GM19468 (cell line): ENCODE measurements around the gene EVPLL.
"Not testable (repeated sequence)": the region's sequence is repeated elsewhere in the genome, so short reads cannot be mapped to it uniquely, and the experiment has no call there.

Experiments
- ATAC-seq: cut with Tn5 transposase; IDR thresholded peaks from one replicate; pipeline ENCODE4 v1.9.1; 2021; ENCODE audit warnings: mild to moderate bottlenecking, moderate library complexity, moderate number of reproducible peaks; ENCODE audit not compliant: unreplicated experiment; ENCODE audit errors: extremely low read depth

The EVPLL gene

DNA sequence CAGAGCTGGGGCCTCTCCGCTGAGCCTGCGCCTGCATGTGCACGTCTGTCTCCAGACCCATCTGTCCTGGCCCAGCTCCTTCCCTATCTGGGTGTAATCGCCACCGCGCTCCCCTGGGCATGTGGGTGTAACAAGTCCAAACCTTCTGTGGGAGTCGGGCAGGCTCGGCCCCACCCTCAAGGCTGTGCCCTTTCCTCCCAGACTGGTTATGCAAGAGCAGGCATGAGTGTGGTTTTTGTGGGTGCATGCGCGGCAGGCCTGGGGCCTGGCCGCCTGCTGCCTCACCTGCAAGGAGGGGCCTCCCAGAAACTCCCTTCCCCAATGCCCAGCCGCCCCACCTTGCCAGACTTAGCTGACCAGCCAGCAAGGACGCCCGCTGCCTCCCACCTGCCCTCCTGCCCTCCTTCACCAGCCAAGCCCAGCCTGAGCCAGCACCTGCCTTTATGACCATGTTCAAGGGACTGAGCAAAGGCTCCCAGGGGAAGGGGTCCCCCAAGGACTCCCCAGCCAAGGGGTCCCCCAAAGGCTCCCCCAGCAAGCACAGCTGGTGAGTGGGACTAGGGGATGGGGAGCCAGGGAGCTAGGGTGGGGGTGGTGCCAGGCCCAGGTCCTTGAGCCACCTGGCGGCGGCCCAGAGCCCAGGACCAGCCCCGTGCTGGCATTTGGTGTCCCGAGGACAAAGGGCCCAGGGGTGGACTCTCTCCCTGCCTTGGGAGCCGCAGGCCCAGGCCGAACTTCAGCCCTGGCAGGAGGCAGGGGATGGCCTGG is at the start of gene EVPLL:
Gene EVPLL (plus strand): TSS at position 342 of the 768 bp plus-strand sequence. CDS start 3,160 bp downstream, outside the sequence.
- ATAC-seq, result no peak

DNA sequence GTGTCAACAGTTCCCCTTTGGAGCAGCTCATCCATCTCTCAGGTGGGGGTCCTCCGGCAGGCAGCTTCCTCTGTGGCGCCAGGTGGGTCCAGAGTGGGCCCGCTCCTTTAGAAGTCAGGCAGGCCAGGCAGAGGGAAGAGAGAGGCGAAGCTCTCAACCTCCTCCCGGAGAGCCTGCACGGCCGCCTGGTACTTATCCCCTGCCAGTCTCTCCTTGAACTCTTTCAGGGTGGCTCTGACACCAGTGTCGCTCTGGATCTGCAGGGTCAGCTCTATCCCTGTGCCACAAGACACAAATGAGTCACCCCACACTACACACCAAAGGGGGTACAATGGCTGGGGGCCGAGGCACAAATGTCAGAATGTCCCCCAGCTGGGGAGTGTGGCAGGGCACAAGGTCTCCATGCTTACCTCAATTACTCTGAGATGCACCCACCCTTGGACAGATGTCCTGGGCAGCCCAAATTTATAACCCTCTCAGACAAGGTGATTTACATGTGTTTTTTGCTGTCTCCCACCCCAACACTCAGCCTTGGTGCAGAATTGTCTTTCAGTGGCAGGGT is 48.9 kb upstream of the EVPLL start:
- no peak for ATAC-seq

DNA sequence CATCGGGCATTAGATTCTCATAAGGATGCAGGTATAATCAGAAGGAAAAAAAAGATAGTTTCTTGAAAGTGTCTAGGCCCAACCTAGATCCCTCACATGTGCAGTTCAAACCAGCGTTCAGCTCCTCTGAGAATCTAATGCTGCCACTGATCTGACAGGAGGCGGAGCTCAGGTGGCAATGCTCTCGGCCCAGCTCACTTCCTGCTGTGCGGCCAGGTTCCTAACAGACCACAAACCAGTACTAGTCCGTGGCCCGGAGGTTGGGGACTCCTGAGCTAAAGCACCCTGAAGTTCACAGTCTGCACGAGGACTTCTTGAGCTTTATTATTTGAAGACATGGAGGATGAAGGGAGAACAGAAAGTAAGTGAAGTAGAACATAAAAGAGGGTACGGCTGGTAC is 45.7 kb upstream of the EVPLL start:
- ATAC-seq, result no peak

DNA sequence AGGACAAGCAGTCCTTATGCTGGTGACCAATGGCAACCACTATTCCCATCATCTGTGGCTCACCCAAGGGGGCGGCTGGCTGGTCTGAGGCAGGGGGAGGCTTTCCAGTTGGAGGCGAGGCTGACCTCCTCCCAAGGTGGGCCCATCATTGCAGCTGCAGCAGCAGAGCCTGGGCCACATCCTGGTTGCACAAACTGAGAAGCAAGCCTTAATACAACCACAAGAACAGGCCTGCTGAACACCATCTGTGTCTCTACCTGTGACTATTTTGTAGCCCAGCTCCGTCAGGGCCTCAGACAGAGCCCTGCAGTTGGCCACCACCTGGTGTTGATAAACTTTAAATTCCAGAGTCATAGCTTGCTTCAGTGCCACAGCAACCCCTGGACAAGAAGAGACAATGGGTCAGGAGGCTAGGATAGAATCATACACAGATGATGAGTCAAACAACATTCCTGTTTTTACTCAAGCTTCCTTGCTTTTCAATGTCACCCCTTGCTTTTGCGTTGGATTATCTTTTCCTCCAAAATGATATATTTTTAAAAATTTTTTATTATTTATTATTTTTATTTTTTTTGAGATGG is 44.6 kb upstream of the EVPLL start:
- ATAC-seq, result no peak

DNA sequence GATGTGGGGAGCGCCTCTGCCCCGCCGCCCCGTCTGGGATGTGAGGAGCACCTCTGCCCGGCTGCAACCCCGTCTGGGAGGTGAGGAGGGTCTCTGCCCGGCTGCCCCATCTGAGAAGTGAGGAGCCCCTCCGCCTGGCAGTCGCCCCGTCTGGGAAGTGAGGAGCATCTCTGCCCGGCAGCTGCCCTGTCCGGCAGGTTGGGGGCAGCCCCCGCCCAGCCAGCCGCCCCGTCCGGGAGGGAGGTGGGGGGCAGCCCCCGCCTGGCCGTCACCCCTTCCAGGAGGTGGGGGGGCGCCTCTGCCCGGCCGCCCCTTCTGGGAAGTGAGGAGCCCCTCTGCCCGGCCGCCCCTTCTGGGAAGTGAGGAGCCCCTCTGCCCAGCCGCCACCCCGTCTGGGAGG is 39.4 kb upstream of the EVPLL start:
- not testable (repeated sequence) for ATAC-seq

DNA sequence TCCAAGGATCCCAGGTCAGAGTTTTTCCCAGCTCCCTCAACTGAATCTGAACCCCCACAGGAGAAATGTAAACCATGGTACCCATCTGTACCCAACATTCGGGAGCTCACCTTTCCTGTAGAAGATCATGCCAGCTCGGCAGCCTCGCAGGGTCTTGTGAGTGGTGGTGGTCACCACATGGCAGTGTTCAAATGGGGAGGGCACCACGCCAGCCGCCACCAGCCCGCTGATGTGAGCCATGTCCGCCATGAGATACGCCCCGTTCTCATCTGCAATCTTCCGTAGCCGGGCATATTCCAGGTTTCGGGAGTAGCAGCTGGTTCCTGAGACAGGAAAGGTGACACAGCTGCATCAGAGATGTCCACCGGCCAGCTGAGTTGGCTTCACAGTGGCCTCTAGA is 37.6 kb upstream of the EVPLL start:
- no peak for ATAC-seq

DNA sequence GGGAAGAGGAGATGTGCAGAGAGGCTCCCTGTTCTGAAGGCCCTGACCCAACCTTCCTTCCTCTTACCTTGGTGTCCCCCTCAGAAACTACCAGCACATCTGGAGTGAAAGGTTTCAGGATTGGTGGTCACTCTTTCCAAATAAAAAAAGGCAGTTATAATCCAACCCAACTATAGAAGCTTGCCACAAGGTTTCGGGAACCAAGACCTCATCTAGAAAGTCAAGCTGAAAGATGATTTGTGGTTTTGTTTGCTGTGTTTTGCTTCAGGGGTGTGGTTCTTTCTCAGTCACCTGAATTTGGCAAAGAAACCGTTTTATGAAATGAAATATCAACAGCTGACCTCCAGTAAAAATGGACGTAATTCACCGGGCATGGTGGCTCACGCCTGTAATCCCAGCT is 33.6 kb upstream of the EVPLL start:
- no peak for ATAC-seq

DNA sequence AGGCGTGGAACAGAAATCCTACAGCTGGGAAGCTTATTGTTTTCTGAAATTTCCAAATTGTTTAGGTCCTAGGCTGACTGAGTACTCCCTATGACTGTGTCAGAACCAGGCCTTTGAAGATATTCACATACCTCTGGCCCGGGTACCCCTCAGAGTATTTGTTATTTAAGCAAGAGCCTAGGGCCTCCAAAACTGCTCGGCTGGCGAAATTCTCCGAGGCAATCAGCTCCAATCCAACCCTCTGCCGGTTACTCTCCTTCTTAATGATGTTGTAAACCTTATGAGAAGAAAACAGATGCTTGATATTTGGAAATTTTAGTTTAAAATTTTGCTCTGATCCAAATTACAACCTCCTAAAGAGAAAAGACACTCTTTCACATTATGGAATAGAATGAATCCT is 24.0 kb upstream of the EVPLL start:
- no peak for ATAC-seq

DNA sequence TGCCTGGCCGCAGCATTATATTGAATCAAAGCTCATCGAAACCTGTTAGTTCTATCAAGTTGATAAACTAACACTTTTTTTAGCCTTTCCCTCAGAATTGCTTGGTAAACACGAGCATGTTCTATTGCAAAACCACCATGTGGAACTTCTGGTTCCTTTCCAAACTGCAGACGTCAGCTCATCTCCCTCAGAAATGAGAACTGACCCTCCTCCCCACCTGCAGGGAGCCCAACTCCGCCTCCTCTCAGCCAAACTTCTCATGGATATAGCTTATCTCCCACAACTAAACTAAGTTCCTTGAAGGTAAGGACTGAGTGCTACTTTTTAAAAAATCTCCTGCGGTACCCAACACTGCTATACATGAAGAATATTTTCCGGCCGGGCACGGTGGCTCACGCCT is 21.0 kb upstream of the EVPLL start:
- no peak for ATAC-seq

DNA sequence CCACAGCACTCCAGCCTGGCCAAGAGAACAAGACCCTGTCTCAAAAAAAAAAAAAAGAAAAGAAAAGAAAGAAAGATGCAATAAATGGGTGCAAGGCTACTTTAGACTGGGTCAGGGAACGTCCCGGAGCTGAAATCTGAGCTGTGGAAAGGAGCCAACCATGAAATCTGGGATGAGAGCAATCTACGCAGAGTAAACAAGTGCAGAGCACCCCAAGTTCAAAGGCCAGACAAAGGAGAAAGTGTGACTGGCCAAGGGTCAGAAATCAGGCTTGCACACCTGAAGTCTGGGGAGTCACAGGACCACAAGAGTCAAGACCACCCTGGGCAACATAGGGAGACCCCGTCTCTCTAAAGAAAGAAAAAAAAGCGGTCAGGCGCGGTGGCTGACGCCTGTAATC is 17.1 kb upstream of the EVPLL start:
- no peak for ATAC-seq

DNA sequence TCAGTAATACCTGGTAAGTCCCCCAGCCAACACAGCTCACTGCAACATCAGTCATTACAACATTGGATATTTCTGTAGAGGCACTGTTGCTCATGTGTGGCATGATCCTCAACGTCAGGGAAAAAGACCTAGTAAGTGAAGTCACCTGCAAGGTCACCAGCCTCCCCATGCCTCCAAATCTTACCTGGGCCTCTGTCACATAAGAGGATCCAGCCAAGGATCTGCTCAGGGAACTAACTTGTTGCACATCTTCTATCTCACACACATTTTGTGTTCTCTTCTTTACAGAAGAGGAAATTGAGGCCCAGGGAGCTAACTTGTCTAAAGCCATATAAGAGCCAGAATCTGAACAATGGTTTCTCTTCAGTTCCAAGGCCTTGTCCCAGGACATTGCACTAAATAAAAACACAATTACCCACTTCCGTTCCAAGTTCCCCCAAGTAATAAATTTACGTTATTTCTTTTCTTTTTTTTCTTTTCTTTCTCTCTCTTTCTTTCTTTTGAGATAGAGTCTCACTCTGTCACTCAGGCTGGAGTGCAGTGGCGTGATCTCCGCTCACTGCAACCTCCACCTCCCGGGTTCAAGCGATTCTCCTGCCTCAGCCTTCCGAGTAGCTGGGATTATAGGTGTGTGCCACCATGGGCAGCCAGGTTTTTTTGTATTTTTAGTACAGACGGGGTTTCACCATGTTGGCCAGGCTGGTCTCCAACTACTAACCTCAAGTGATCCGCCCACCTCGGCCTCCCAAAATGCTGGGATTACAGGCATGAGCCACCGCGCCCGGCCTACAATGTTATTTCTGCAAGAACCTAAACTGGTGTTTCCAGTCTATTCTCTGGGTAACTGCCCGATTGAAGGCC is 15.5 kb upstream of the EVPLL start:
- ATAC-seq, result no peak

DNA sequence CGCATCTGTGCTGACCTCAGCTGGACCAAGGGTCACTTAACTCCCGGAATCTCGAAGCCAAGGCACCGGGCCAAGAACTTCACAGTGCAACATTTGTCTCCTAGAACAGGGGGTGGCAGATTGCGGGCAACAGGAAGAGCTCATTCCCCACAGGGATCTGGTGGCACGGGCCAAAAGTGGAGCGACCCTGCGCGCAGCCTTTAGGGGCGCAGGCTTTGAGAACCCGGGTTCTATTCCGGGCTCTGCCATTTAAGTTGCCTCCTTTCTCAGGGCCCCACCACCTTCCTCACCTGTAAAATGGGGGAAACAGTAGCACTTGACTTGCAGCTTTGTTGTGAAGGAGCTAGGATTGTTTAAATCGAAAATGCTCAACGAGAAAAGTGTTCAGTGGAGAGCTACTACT is 14.9 kb upstream of the EVPLL start:
- no peak for ATAC-seq

DNA sequence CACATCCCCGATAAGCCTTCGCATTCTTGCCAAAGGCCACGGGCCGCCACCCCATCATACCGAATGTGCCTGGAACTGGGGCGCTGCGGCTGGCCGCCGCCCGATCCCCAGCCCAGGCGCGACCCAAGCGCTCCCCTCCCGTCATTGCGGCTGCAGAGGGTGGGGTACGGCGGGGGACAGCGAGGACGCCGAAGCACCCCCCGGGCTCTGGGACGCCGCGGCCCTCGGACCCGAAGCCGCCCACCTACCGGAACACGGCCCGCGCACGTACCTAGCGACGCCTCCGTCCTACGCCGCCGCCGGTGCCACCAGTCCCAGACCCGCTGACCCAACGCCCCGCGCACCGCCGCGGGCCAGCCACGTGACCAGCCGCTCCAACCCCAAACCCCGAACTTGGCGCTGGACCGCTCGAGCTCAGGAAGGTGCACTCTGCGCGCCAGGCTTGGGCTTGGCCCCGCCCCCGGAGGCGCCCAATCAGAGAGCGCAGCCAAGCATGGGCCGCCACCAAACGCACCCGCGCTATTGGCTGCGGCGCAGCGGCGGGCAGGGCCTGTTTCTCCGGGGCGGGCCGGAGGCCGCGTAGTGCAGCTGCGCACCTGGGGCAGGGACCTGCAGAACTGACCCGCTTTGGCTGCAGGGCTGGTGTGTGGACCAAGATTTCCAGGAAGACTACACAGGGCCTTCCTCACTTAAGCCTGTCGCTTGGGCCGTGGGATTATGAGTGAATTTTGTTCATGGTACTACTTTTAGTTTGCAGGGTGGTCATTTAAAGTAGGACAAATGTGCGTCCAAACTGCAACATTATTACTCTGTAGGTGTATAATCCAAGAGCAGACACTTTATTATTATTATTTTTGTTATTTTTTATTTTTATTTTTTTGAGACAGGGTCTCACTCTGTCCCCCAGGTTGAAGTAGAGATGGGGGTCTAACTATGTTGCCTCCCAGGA is 14.2 kb upstream of the EVPLL start, which contains the start of gene SHMT1:
Gene SHMT1 (minus strand): TSS at position 450 of the 949 bp plus-strand sequence. CDS start 7,569 bp downstream, outside the sequence.
- peak; percentile 98 for ATAC-seq

DNA sequence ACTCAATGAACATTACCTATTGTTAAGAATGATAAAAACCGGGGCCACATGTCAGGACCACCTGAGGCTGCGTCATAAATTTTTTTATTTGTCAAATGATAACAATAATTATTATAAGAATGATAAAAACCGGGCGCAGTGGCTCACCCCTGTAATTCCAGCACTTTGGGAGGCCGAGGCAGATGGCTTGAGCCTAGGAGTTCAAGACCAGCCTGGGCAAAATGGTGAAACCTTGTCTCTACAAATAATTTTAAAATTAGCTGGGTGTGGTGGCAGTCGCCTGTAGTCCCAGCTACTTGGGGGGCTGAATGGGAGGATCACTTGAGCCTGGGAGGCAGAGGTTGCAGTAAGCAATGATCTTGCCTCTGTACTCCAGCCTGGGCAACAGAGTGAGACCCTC is 13.4 kb upstream of the EVPLL start:
- no peak for ATAC-seq

DNA sequence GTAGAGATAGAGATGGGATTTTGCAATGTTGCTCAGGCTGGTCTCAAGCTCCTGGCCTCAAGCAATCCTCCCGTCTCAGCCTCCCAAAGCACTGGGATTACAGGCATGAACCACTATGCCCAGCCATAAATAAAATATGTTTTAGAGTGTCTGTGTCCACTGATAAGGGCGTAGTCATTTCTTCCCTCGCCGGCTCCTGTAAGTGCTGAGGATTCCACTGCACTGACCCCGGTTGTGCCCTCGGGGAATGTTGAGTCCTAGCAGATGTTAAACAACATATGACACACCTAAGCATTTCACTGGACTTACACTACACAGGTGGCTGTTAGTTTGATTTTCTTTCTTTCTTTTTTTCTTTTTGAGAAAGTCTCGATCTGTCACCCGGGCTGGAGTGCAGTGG is 8.6 kb upstream of the EVPLL start:
- ATAC-seq, result no peak

DNA sequence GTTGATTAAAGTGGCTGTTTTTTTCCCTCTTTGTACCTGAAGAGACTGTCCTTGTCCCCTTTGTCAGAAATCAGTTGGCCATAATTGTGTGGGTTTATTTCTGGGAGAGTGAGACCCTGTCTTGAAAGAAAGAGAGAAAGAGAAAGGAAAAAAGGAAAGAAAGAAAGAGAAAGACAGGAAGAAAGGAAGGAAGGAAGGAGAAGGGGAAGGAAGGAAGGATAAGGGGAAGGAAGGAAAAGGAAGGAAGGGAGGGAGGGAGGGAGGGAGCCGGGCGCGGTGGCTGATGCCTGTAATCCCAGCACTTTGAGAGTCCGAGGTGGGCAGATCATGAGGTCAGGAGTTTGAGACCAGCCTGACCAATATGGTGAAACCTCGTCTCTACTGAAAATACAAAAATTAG is 6.8 kb upstream of the EVPLL start:
- ATAC-seq, result no peak

DNA sequence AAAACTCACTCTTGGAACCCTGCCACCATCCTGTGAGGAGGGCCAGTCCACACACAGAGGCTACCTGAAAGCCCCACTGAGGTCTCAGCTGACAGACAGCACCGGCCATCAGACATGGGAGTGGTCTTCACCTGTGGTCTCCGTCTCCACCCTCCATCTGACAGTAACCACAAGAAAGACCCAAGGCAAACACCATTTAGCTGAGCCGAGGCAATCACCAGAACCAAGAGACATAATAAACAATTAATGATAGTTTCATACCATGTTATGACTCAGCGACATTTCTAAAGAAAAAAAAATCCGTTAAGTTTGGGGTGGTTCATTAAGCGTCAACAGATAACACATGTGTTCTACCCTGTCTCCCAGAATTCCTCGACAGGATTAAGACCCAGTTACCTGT is 6.1 kb upstream of the EVPLL start:
- no peak for ATAC-seq

DNA sequence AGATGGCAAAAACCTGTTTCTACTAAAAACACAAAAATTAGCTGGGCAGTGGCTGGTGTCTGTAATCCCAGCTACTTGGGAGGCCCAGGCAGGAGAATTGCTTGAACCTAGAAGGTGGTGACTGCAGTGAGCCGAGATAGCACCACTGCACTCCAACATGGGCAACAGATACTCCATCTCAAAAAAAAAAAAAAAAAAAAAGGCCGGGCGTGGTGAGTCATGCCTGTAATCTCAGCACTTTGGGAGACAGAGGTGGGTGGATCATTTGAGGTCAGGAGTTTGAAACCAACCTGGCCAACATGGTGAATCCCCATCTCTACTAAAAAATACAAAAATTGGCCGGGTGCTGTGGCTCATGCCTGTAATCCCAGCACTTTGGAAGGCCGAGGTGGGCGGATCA is 4.4 kb upstream of the EVPLL start:
- ATAC-seq, result not testable (repeated sequence)

DNA sequence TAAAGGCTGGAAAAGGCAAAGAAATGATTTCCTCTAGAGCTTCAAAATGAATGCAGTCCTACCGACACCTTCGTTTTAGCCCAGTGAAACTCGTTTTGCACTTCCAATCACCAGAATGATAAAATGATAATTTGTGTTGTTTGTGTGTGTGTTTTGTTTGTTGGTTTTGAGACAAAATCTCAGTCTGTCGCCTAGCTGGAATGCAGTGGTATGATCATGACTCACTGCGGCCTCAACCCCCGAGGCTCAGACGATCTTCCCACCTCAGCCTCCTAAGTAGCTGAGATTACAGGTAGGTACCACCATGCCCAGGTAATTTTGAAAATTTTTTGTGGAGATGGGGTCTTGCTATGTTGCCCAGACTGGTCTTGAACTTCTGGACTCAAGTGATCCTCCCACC is 3.4 kb upstream of the EVPLL start:
- no peak for ATAC-seq

DNA sequence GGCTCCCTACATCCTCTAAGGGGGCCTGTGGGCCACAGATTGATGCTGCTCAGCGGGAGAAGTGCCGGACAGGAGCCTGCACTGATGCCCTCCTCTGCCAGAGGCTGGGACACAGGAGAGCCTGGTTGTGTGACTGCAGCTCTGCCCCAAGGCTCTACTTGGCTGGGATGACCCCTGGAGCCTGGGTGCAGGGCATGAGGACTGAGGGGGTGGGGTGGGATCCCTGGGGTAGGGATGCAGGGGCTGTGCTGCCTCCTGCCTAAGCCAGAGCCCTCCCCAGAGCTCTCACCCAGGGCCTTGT is 577 bp downstream of the EVPLL start:
- no peak for ATAC-seq
